Neutrophil (primary cell): ENCODE measurements around the gene FAM234B.

Source experiments
- H3K27ac ChIP-seq: fragments of 200-600 bp; sonication (generic); 2 replicates; pipeline ENCODE4 v1.5.1; 2016; ENCODE audit warnings: mild to moderate bottlenecking, moderate library complexity
- H3K27me3 ChIP-seq: fragments of 200-600 bp; sonication (generic); 2 replicates; pipeline ENCODE4 v1.6.0; 2016; ENCODE audit warnings: mild to moderate bottlenecking
- H3K36me3 ChIP-seq: fragments of 200-600 bp; sonication (generic); 2 replicates; pipeline ENCODE4 v1.5.1; 2017
- H3K4me1 ChIP-seq, 2 experiments: fragments of 200-600 bp in 1 of 2; sonication (generic) in 1 of 2; 1 replicate in 1 of 2; 2 replicates in 1 of 2; pipeline versions ENCODE4 v1.5.1 to v1.6.1; 2013 to 2016; ENCODE audit warnings: low read depth in 1 of 2, low read length in 1 of 2, mild to moderate bottlenecking in 1 of 2, moderate library complexity in 1 of 2; ENCODE audit not compliant: control insufficient read depth in 1 of 2, insufficient read depth in 1 of 2
- H3K4me3 ChIP-seq, 2 experiments: fragments of 200-600 bp in 1 of 2; sonication (generic) in 1 of 2; 1 replicate in 1 of 2; 2 replicates in 1 of 2; pipeline ENCODE4 v1.5.1; 2013 to 2016; ENCODE audit warnings: low read depth in 1 of 2, low read length in 1 of 2, mild to moderate bottlenecking in 1 of 2, moderate library complexity in 1 of 2
- H3K9me3 ChIP-seq: fragments of 200-600 bp; sonication (generic); 2 replicates; pipeline ENCODE4 v1.5.1; 2016
- TF ChIP-seq, protein P1 (sequence below): fragments of 200-600 bp; sonication (generic); IDR thresholded peaks from 2 replicates; pipeline ENCODE4 v1.5.1; 2016; ENCODE audit warnings: antibody characterized with exemption

The FAM234B gene

GRCh38 chr12:13087766-13088165, 43.6 kb downstream of the FAM234B start:
- no peaks in the 10 kb centered on the region for H3K9me3 ChIP-seq
- H3K27me3 ChIP-seq, result no peaks in the 10 kb centered on the region
- H3K4me3 ChIP-seq, result no peak overlapping the region
- TF ChIP-seq, protein P1, sequence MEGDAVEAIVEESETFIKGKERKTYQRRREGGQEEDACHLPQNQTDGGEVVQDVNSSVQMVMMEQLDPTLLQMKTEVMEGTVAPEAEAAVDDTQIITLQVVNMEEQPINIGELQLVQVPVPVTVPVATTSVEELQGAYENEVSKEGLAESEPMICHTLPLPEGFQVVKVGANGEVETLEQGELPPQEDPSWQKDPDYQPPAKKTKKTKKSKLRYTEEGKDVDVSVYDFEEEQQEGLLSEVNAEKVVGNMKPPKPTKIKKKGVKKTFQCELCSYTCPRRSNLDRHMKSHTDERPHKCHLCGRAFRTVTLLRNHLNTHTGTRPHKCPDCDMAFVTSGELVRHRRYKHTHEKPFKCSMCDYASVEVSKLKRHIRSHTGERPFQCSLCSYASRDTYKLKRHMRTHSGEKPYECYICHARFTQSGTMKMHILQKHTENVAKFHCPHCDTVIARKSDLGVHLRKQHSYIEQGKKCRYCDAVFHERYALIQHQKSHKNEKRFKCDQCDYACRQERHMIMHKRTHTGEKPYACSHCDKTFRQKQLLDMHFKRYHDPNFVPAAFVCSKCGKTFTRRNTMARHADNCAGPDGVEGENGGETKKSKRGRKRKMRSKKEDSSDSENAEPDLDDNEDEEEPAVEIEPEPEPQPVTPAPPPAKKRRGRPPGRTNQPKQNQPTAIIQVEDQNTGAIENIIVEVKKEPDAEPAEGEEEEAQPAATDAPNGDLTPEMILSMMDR, result no peak
- no peaks in the 10 kb centered on the region for H3K36me3 ChIP-seq
- no peak overlapping the region for H3K27ac ChIP-seq
- peaks cover 3 to 5% of the 10 kb centered on the region in 2 experiments for H3K4me1 ChIP-seq

GRCh38 chr12:13088496-13088895, 44.3 kb downstream of the FAM234B start:
- TF ChIP-seq, protein P1, result no peak
- H3K4me1 ChIP-seq, result no peaks in the 10 kb centered on the region
- no peaks in the 10 kb centered on the region for H3K9me3 ChIP-seq
- no peaks in the 10 kb centered on the region for H3K36me3 ChIP-seq
- no peaks in the 10 kb centered on the region for H3K27me3 ChIP-seq
- H3K27ac ChIP-seq, result no peak overlapping the region
- H3K4me3 ChIP-seq, result no peak overlapping the region

DNA sequence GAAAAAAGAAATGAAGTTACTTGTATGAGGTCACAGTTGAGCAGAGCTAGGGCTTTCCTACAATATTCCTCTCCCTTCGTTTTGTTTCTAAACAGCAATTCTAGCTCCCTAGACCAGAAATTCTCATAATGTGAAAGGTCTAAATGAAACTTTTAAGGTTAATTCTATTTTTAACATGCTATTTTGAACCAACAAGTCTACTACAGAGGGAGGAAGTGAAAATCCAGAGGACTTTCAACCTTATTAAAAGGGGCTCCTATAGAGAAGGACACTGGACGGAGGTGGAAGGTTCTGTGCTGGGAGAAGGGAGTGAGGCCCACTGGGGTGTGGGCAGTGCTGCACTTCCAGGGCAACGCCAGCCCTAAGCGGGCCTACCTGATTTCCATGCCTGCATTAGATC, 45.9 kb downstream of the FAM234B start:
- H3K4me3 ChIP-seq, result no peak overlapping the region

GRCh38 chr12:13091832-13092231, 47.7 kb downstream of the FAM234B start:
- H3K4me3 ChIP-seq, result no peak overlapping the region
- H3K9me3 ChIP-seq, result no peaks in the 10 kb centered on the region
- no peak overlapping the region for H3K27ac ChIP-seq
- H3K27me3 ChIP-seq, result no peaks in the 10 kb centered on the region
- TF ChIP-seq, protein P1, result no peak
- no peaks in the 10 kb centered on the region for H3K36me3 ChIP-seq
- no peaks in the 10 kb centered on the region for H3K4me1 ChIP-seq

More for the DNA sequence above, 45.9 kb downstream of the FAM234B start:
- Histone ChIP-seq H3K27me3 (no peaks in the 10 kb centered on the region), H3K9me3 (no peaks in the 10 kb centered on the region), H3K4me1 (no peaks in the 10 kb centered on the region), H3K27ac (no peak overlapping the region), H3K36me3 (no peaks in the 10 kb centered on the region)
- TF ChIP-seq, protein P1, result no peak

GRCh38 chr12:13093191-13093847, 49.1 kb downstream of the FAM234B start:
- peaks cover 13 to 14% of the 10 kb centered on the region in 2 experiments for H3K4me1 ChIP-seq
- no peak overlapping the region for H3K27ac ChIP-seq
- no peak overlapping the region for H3K4me3 ChIP-seq
- H3K9me3 ChIP-seq, result no peaks in the 10 kb centered on the region
- TF ChIP-seq, protein P1, result no peak
- H3K36me3 ChIP-seq, result no peaks in the 10 kb centered on the region
- no peaks in the 10 kb centered on the region for H3K27me3 ChIP-seq
